ENCODE measurements around the gene HIVEP1.

The HIVEP1 gene

DNA sequence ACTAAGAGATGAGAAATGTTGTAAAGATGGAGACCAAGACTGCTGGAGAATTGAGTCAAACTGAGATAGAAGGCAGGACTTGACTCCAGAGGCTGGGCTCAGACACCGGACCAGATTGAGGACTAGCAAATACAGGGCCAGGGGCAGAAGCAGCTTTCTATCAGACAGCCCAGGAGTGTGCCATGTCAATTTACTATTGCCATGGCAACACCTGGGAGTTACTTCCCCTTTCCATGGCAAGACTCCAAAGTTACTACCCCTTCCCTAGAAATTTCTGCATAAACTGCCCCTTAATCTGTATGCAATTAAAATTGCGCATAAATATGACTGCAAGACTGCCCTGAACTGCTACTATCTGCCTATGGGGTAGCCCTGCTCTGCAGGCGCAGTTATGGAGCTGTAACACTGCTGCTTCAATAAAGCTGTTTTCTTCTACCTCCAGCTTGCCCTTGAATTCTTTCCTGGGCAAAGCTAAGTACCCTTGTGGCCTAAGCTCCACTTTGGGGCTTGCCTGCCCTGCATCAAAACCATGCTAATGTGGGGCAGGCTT, 188.0 kb downstream of the HIVEP1 start:
- DNase-seq = no peak

DNA sequence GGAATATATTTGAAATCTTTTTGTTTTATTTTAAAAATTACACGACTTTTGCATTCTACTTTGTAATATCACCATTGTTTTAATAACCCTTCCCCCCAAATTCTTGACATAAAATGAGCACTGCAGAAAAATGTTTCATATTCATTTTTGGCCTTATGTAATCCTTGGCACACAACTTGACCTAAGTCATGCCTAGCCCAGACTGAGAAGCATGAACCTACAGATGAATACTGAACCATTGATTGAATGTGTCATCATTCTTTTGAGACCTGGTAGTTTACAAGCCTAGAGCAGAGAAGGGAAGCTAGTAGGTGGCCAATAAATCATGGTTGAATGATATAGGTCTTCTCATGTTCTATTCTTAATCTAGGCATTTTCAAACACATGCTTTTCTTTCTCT, 188.6 kb downstream of the HIVEP1 start:
- no peak for DNase-seq

DNA sequence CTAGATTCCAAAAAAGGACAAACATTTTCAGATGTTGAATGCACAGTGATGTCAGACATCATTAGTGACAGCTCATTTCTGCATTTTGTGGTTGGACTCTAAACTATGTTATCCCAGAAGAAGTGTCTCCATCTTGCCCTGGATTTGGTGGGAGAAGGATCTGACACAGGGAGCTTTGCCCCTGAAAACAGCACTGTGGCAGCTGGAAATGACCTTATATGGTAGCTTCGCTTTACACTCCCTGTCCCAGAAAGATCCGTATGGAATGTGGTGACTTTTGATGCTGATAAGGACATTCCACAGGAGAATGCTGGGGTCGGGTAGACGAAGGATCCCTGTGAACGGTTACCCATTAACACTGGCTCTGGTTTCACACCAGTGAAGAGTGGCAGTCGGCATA, 190.9 kb downstream of the HIVEP1 start:
- DNase-seq = no peak

DNA sequence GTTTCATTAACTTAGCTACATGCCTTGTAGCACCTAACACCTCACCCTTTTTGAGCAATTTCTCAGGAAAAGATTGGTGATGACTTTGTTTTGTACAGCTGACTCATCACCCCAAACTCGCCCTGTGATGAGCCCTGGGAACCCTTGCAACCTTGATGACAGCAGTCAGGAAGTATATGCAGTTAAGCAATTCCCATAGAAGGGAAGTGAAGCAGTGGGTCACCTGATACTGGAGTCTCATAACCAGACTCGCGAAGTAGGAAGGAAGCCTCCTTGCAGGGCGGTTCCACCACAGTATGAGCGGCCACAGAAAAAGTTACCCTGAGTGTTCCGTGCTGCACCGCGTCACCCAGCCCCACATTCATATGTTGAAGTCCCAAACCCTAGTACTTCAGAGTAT, 196.1 kb downstream of the HIVEP1 start:
- no peak for DNase-seq

DNA sequence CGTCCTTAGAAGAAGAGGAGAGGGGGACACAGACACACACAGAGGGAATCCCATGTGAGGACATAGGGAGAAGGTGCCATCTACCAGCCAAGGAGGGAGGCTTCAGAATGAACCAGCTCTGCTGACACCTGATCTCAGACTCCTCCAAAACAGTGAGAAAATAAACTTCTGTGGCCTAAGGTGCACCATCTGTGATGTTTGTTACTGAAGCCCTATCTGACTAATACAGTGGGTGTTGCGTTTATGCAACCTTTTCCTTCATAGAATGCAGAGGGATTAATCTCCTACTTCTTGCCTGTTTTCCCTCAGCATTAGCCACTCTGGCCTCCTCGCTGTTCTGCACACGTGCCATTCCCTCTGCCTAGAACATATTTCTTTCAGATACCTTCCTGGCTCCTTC, 196.6 kb downstream of the HIVEP1 start:
- DNase-seq = no peak
